Choroid plexus epithelial cell (primary cell): ENCODE data around the gene GALNT11.
"Not testable (repeated sequence)": the region's sequence is repeated elsewhere in the genome, so short reads cannot be mapped to it uniquely, and the experiment has no call there.

Experiments used
- DNase-seq: peaks from one replicate; pipeline ENCODE4 v3.0.0-alpha.2; 2010; ENCODE audit warnings: low read depth
- H3K4me3 ChIP-seq: 2 replicates; pipeline ENCODE4 v1.5.1; 2011; ENCODE audit warnings: low read depth, mild to moderate bottlenecking, control low read depth, low read length, moderate library complexity
- TF ChIP-seq, protein P1 (sequence below): conservative IDR thresholded peaks from 2 replicates; pipeline ENCODE4 v1.5.1; 2011; ENCODE audit warnings: low read depth, mild to moderate bottlenecking, control low read depth, inconsistent platforms, low read length, moderate library complexity

Gene GALNT11

DNA sequence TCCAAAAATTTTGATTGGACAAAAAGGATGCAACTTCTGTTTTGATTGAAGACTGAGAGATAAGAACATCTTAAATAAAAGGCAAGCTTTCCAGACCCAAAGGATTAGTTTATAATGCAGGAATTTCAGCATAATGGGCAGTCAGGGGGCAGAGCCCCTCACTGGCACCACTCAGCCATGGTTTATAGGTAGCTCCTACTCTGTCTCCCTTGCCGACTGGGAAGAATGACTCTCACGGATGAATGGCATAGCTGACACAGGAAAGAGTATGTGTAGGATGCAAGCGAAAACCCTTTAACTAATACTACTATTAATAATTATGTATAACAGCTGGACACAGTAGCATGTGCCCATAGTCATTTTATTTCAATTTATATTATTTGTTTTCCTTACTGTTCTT is 53.3 kb downstream of the GALNT11 start:
- no peak for DNase-seq
- H3K4me3 ChIP-seq = no peak overlapping the region
- TF ChIP-seq, protein P1, sequence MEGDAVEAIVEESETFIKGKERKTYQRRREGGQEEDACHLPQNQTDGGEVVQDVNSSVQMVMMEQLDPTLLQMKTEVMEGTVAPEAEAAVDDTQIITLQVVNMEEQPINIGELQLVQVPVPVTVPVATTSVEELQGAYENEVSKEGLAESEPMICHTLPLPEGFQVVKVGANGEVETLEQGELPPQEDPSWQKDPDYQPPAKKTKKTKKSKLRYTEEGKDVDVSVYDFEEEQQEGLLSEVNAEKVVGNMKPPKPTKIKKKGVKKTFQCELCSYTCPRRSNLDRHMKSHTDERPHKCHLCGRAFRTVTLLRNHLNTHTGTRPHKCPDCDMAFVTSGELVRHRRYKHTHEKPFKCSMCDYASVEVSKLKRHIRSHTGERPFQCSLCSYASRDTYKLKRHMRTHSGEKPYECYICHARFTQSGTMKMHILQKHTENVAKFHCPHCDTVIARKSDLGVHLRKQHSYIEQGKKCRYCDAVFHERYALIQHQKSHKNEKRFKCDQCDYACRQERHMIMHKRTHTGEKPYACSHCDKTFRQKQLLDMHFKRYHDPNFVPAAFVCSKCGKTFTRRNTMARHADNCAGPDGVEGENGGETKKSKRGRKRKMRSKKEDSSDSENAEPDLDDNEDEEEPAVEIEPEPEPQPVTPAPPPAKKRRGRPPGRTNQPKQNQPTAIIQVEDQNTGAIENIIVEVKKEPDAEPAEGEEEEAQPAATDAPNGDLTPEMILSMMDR = no peak

DNA sequence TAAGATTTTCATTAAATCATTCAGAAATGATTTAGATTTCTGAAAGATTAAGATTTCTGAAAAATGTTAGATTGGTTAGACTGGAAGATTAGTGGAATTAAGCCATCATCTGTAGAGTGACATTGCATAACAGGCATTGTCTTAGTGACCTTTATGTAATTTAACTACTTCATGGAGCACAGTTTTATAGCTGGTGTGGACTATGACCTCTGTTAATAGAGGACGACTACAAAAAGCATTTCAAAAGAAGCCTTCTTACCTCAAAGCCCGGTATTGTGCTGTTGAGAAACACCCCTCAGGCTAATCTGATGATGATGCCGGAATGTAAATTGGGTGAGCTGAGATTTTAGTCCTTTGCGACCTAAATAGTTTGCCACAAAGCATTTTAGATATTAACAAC is 55.6 kb downstream of the GALNT11 start:
- TF ChIP-seq, protein P1 = no peak
- no peak for DNase-seq
- H3K4me3 ChIP-seq = no peak overlapping the region

DNA sequence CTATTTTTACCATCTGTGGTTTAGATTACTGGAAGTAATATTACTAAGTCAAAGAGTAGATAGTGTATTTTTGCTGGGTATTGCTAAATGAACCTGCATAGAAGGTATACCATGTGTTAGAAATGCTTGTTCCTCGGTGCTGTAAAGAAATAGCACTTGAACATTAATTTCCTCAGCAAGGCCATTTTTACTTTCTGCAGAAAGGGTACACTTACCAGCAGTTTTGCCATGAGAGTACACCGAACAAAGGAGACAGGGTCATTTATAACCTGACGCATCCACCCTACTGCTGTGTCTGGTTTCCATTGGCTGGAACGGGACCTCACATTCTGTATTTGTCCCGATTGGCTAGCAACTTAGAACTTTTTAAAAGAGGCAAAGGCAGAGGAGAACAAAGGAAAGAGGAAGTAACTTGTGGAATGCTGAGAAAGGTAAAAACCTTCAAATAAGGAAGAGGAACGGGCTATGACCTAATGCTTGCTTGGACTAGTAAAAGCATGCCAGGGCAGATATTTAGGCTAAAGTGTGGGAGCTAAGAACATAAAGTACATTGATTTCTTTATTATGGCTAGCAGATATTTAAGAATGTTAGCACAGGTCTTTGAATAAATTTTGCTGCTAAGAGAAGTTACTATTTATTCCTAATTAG is 56.7 kb downstream of the GALNT11 start:
- not testable (repeated sequence) for H3K4me3 ChIP-seq, DNase-seq

DNA sequence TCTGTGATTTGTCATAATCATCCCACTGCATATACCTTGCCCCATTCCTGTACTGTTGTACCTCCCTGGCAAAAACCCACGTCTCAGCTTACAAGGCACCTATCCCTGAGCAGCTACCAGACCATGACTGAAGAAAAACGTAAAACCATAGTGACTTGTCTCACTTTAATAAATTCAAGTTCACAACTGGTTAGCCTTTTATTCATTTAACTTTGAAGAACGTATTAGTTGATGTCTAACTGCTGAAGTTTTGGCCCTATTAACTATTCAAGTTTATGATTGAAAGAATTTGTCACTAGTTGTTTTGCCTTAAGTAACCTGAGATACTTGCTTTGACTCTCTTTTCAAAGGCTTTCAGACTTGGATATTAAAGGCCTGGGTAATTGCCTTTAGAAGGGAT is 59.7 kb downstream of the GALNT11 start:
- TF ChIP-seq, protein P1 = no peak
- no peak for DNase-seq
- no peak overlapping the region for H3K4me3 ChIP-seq

DNA sequence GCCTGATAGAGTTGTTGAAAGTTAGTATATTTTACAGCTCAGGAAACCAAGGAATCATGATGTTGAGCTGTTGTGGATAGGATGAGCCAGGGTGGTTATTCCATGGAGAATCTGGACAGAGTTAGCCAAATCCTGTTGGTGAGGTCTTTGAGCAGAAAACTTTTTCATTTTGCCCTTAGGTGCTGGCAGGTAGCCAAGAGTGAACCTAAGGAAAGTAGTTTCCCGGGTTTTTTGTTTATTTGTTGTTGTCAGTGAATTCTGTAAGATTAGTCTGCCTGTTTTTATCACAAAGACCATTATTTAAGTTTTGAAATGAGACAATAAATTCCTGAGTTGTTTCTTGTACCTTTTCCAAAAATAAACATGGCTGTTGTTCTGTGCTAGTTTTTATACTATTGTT is 61.0 kb downstream of the GALNT11 start:
- no peak overlapping the region for H3K4me3 ChIP-seq
- TF ChIP-seq, protein P1 = no peak
- no peak for DNase-seq

DNA sequence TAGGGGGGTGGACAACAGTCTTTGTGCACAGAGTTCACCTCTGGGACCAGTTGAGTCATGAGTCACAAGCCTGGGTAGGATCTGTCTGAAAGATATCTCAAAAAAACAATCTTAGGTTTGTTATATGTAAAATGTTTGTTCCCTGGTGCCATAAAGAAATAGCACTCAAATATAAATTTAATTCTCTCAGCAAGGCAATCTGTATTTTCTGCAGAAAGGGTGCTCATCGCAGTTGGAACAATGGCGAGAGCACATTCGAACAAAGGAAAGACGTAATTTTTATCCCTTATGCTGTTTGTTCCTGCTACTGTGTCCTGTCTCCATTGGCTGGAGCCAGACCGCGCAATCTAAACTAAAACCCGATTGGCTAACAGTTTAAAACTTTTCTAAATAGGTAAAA is 63.7 kb downstream of the GALNT11 start:
- no peak for DNase-seq
- no peak overlapping the region for H3K4me3 ChIP-seq
- TF ChIP-seq, protein P1 = no peak

DNA sequence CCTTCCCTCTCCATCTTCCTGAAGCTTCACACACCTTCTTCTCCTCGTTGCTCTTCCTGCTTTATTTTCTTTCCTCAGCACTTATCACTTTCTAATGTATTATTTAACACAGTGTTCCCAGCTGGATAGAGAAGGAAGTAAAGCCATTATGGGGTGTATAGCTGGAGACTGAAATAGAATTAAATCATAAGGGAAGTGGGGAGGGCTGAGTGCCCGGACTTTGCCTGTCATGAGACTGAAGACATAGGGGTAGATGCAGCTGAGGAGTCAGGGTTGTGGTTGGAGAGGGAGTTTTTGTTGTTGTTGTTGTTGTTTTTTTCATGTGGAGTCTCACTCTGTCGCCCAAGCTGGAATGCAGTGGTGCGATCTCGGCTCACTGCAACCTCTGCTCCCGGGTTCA is 65.3 kb downstream of the GALNT11 start:
- H3K4me3 ChIP-seq = no peak overlapping the region
- TF ChIP-seq, protein P1 = no peak
- no peak for DNase-seq

DNA sequence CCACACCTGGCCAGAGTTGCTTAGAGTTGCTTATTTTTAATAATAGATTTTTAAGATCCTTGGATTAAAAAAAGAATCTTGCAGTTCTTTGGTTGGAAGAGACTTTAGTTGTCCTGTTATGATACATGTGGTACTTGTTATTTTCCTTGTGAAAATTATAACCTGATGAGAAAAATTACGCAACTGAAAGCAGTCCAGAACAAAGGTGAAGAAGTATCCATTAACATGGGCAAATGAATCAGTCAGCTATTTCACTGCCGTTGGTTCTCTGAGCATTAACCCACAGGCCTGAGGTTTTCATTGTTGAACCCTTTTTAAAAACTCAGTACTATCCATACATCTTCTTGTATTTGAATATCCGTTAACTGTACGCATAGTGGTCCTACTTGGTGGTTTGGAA is 68.2 kb downstream of the GALNT11 start:
- H3K4me3 ChIP-seq = no peak overlapping the region
- TF ChIP-seq, protein P1 = no peak
- no peak for DNase-seq
